DND-41 (cell line): ENCODE data around the gene ATG9B.
"Not testable (repeated sequence)": the region's sequence is repeated elsewhere in the genome, so short reads cannot be mapped to it uniquely, and the experiment has no call there.

Experiments used
- ATAC-seq: fragments of 200-7000 bp; cut with Tn5 transposase; 3 replicates; pipeline ENCODE4 v1.9.1; 2021; ENCODE audit warnings: low read depth; ENCODE audit not compliant: insufficient read depth
- DNase-seq: peaks from one replicate; pipeline ENCODE4 v3.0.0-alpha.2; 2020
- H2AFZ ChIP-seq: 2 replicates; pipeline ENCODE4 v1.6.0; 2012; ENCODE audit warnings: low read depth, low read length
- H3K27ac ChIP-seq: 2 replicates; pipeline ENCODE4 v1.5.1; 2012; ENCODE audit warnings: low read length, inconsistent platforms
- H3K27me3 ChIP-seq: fragments of 200-600 bp; sonication (generic); 2 replicates; pipeline ENCODE4 v1.6.0; 2012; ENCODE audit warnings: low read length, mild to moderate bottlenecking, inconsistent platforms; ENCODE audit not compliant: insufficient read depth, poor library complexity
- H3K36me3 ChIP-seq: 2 replicates; pipeline ENCODE4 v1.5.1; 2012; ENCODE audit warnings: low read length, inconsistent platforms; ENCODE audit not compliant: insufficient read depth
- H3K4me1 ChIP-seq: 2 replicates; pipeline ENCODE4 v1.5.1; 2012; ENCODE audit warnings: mild to moderate bottlenecking, low read length; ENCODE audit not compliant: insufficient read depth
- H3K4me2 ChIP-seq: 2 replicates; pipeline ENCODE4 v1.6.0; 2012; ENCODE audit warnings: mild to moderate bottlenecking, moderate library complexity, low read length, inconsistent platforms; ENCODE audit not compliant: insufficient read depth
- H3K4me3 ChIP-seq, 2 experiments: fragments of 200-600 bp in 1 of 2; shearing (Covaris generic) in 1 of 2; 2 replicates each; pipeline ENCODE4 v1.5.1; 2012 to 2016; ENCODE audit warnings: inconsistent platforms in 2 of 2, low read length in 2 of 2, mild to moderate bottlenecking in 2 of 2, low read depth in 1 of 2, moderate library complexity in 1 of 2
- H3K79me2 ChIP-seq: 2 replicates; pipeline ENCODE4 v1.6.0; 2012; ENCODE audit warnings: low read length, inconsistent platforms; ENCODE audit not compliant: insufficient read depth
- H3K9ac ChIP-seq: 2 replicates; pipeline ENCODE4 v1.6.0; 2012; ENCODE audit warnings: low read depth, mild to moderate bottlenecking, inconsistent platforms, low read length, moderate library complexity
- H3K9me3 ChIP-seq: 2 replicates; pipeline ENCODE4 v1.5.1; 2012; ENCODE audit warnings: low read length, moderate library complexity, mild to moderate bottlenecking, inconsistent platforms; ENCODE audit not compliant: insufficient read depth, severe bottlenecking
- H4K20me1 ChIP-seq: 2 replicates; pipeline ENCODE4 v1.6.0; 2012; ENCODE audit warnings: low read length; ENCODE audit not compliant: insufficient read depth
- CTCF ChIP-seq: IDR thresholded peaks from 2 replicates; pipeline ENCODE4 v1.5.1; 2012; ENCODE audit warnings: borderline replicate concordance, low read length, moderate library complexity, mild to moderate bottlenecking; ENCODE audit not compliant: poor library complexity, severe bottlenecking; ENCODE audit errors: extremely low read depth
- EZH2 ChIP-seq: IDR thresholded peaks from 3 replicates; pipeline ENCODE4 v1.6.1; 2012; ENCODE audit warnings: borderline replicate concordance, low read depth, mild to moderate bottlenecking, moderate library complexity, low read length, inconsistent platforms; ENCODE audit not compliant: severe bottlenecking

The ATG9B gene

DNA sequence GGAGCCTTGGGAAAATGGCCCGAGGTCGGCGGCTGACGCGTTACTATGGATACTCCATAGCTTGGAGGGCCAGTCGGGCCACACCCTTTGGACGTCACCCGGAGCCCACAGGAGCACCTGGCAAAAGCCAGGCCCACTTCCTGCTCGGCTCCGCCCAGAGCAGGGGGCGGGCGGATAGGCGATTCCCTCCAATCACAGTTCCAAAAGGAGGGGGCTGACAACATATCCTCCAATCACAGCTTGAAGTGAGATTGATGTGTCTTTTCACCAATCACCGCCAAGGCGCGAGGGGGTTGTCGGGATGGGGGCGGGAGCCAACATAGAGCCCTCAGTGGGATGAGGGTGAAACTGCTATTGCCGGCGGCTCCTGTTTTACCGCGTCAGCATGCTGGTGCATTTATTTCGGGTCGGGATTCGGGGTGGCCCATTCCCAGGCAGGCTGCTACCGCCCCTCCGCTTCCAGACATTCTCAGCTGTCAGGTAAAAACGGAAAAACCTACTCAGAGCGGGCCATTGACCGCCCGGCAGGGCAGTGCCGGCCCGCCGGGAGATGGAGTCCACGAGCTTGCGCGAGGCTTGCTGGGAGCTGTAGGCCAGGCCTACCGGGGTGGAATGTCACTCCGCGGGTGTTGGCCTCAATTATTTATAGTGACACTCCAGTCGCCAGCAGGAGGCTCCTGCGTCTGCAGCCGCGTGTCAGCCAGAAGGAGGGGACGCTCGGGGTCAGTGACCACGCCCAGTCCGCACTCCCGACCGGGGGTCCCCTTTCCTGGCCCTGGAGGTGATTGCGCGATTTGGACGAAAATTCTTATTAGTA lies 4.0 kb upstream of the ATG9B start, which contains the start of gene ABCB8:
ABCB8 (plus strand) TSS at position 320 of the 817 bp plus-strand sequence; CDS start at position 386, 66 bp downstream.
- H3K4me2 ChIP-seq, result peak within 1 kb of the TSS; percentile 80
- H3K27ac ChIP-seq, result peak within 1 kb of the TSS; percentile 70
- TF ChIP-seq CTCF, result peak; percentile 51
- no peak for TF ChIP-seq EZH2
- DNase-seq (peak; percentile 99), ATAC-seq (peak; percentile 97)
- peak within 1 kb of the TSS; percentile 91 for H2AFZ ChIP-seq
- H4K20me1 ChIP-seq, result 0 out of 2 replicates have a peak, but pooled peaks cover 5% of the 10 kb centered on the region
- peak within 1 kb of the TSS; percentile 54 to 69 for H3K4me3 ChIP-seq
- peaks cover 24% of the 10 kb centered on the region for H3K4me1 ChIP-seq
- H3K9ac ChIP-seq, result peak within 1 kb of the TSS; percentile 63
- H3K27me3 ChIP-seq, result peaks cover 3% of the 10 kb centered on the region
- peaks cover 12% of the 10 kb centered on the region for H3K36me3 ChIP-seq
- H3K79me2 ChIP-seq, result peaks cover 27% of the 10 kb centered on the region
- no peaks in the 10 kb centered on the region for H3K9me3 ChIP-seq

DNA sequence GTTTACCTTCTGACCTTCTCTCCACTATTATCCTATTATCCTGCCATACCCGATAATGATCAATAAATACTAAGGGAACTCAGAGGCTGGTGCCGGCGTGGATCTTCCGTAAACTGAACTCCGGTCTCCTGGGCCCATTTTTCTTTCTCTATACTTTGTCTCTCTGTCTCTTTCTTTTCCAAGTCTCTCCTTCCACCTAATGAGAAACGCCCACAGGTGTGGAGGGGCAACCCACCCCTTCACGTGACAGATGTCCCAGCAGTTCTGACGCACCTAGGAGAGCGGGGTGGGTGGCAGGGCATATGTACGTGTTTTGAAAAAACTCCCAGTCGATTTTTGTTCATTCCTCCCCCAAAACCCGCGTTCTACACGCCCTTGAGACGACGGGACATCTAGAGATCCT lies 3.4 kb upstream of the ATG9B start:
- H3K27me3 ChIP-seq, ATAC-seq, DNase-seq, H3K9me3 ChIP-seq, H4K20me1 ChIP-seq, H3K36me3 ChIP-seq: not testable (repeated sequence)
- H3K4me3 ChIP-seq, result peak overlapping the region; percentile 54 to 69; a peak in 3 of 4 replicates
- peak overlapping the region; percentile 70 for H3K27ac ChIP-seq
- H3K4me2 ChIP-seq, result peak overlapping the region; percentile 80
- peaks cover 27% of the 10 kb centered on the region for H3K79me2 ChIP-seq
- peak overlapping the region; percentile 63 for H3K9ac ChIP-seq
- peaks cover 24% of the 10 kb centered on the region for H3K4me1 ChIP-seq
- peak overlapping the region; percentile 91 for H2AFZ ChIP-seq

DNA sequence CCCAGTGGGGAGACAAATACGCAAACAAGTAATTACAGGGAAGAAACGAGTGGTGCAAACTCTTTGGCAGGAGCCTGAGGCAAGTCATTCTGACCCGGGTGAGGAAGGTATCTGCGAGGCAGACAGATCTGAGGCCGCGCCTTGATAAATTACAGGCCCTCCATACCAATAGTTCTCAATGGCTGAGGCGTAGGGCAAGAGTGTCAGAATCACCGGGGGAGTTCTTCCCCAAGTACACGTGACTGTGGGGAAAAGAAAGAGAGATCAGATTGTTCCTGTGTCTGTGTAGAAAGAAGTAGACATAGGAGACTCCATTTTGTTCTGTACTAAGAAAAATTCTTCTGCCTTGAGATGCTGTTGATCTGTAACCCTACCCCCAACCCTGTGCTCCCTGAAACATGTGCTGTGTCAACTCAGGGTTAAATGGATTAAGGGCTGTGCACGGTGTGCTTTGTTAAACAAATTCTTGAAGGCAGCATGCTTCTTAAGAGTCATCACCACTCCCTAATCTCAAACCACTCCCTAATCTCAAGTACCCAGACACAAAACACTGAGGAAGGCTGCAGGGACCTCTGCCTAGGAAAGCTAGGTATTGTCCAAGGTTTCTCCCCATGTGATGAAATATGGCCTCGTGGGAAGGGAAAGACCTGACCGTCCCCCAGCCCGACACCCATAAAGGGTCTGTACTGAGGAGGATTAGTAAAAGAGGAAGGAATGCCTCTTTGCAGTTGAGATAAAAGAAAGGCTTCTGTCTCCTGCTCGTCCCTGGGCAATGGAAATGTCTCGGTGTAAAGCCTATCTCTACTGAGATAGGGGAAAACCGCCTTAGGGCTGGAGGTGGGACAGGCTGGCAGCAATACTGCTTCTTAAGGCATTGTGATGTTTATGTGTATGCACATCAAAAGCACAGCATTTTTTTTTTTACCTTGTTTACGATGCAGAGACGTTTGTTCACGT lies 2.8 kb upstream of the ATG9B start:
- Histone ChIP-seq H2AFZ (0 out of 2 replicates have a peak overlapping the region, but pooled peaks have one; percentile 55), H3K9ac (peak overlapping the region; percentile 63; the same call in 1 of the 2 replicates), H3K4me3 (peak overlapping the region in 1 of 2 experiments; percentile 69; a peak in 2 of 4 replicates), H3K4me1 (peaks cover 24% of the 10 kb centered on the region), H3K79me2 (peaks cover 25% of the 10 kb centered on the region), H3K4me2 (peak overlapping the region; percentile 80)
- not testable (repeated sequence) for DNase-seq, H3K27me3 ChIP-seq, ATAC-seq, H3K27ac ChIP-seq, H4K20me1 ChIP-seq, H3K9me3 ChIP-seq, H3K36me3 ChIP-seq

GRCh38 chr7:151025924-151026671 lies 1.8 kb upstream of the ATG9B start:
- Histone ChIP-seq H3K27ac (no peak overlapping the region), H3K9me3 (no peaks in the 10 kb centered on the region), H2AFZ (peak overlapping the region; percentile 49; the same call in 1 of the 2 replicates), H3K9ac (no peak overlapping the region), H3K4me3 (no peak overlapping the region), H3K4me2 (no peak overlapping the region), H3K36me3 (no peaks in the 10 kb centered on the region; the same call in 1 of the 2 replicates), H3K4me1 (peaks cover 24% of the 10 kb centered on the region), H4K20me1 (0 out of 2 replicates have a peak, but pooled peaks cover 4% of the 10 kb centered on the region), H3K79me2 (peaks cover 22% of the 10 kb centered on the region), H3K27me3 (peaks cover 3% of the 10 kb centered on the region)
- DNase-seq (no peak), ATAC-seq (no peak)
- TF ChIP-seq EZH2 (no peak), CTCF (no peak)
